Measurements from ENCODE around the gene S100A16.

The S100A16 gene

DNA sequence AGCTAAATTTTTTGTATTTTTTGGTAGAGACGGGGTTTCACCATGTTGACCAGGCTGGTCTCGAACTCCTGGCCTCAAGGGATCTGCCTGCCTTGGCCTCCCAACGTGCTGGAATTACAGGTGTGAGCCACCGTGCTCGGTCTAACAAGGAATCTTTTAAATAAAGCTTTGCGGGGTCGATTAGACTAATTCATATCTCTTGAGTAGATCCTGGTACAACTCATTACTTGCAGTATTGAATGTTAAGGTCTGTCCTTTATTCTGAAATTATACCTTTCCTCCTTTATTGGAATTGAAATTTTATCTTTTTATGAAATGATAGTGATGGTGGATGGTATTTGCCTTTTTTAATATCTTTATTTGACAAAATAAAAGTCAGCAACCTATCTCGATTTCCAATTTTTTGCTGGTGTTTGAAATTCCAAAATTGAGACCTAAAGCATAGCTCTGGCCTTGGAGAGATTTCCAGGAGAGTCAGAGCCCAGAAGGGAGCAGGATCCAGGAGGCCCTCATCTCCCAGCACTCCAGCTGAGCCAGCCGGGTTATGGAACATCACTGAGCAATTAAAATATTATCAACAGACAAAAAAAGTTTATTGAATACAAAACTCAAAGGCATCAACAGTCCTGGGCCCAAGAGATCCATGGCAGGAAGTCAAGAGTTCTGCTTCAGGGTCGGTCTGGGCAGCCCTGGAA, 52.0 kb downstream of the S100A16 start:
- no peak for DNase-seq

DNA sequence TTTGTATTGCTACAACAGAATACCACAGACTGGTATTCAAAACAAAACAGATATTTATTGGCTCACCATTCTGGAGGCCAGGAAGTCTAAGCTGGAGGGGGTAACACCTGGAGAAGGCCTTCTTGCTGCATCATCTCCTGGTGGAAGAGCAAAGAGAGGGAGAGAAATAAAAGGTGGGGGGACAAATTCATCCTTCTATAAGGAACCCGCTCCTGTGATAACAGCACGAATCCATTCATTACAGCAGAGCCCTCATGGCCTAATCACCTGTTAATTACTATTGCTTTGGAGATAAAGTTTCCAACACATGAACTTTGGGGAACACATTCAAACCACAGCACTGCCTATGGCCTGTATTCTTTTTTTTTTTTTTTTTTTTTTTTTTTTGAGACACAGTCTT, 52.7 kb downstream of the S100A16 start:
- DNase-seq, result no peak

DNA sequence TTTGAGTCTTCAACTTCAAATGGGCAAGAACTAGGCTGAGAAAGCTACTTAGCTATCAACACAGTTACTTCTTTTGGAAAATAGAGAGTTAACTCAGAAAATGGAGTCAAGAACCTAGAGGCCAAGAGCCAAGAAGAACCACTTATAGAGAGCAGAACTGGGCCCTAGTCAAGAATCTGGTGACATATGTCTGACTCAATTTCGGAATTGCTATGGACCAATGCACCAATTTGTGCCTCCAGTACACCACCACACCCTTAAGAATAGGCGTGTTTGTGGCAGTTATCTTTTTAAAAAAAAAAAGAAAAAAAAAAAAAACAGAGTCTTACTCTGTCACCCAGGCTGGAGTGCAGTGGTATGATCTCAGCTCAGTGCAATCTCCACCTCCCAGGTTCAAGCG, 55.1 kb downstream of the S100A16 start:
- no peak for DNase-seq

All from activated effector memory CD4-positive, alpha-beta T cell treated with Interleukin-2 at 50 U/mL for 16 hours (primary cell).